ENCODE data around the gene ORC1. TPM values are rescaled to one million over a fixed set of nuclear protein-coding genes. Genes with fewer than 3 reads are reported as not detected.

ORC1 gene
- polyA plus RNA-seq (2013, experiment 1 of 4) = 52.2 TPM
- 49.4 TPM for polyA plus RNA-seq (2013, experiment 2 of 4)
- polyA plus RNA-seq (2013, experiment 3 of 4) = 37.4 TPM
- 34.4 TPM for polyA plus RNA-seq (2013, experiment 4 of 4)

- 0% methylated on average over 57 of the region's 57 CpGs for WGBS, 2 experiments
- peak within 1 kb of the TSS; percentile 91 for H3K27ac ChIP-seq (ENCODE audit: insufficient read depth, low read depth, low read length, poor library complexity, severe bottlenecking)
- no peaks in the 10 kb centered on the region for H3K9me3 ChIP-seq (ENCODE audit: control insufficient read depth, low read length)
- H3K4me1 ChIP-seq (ENCODE audit: control insufficient read depth, insufficient read depth, low read length) = peaks cover 3% of the 10 kb centered on the region
- H3K4me3 ChIP-seq (ENCODE audit: insufficient read depth, low read depth, low read length) = peak within 1 kb of the TSS; percentile 97
- no peaks in the 10 kb centered on the region for H3K27me3 ChIP-seq (ENCODE audit: control insufficient read depth, insufficient read depth, low read length, poor library complexity, severe bottlenecking)
- peaks cover 34% of the 10 kb centered on the region for H3K36me3 ChIP-seq (ENCODE audit: control insufficient read depth, insufficient read depth, low read length)
Measured at GRCh38 chr1:52404116-52404974, at the start of gene ORC1, which contains the start of gene PRPF38A. Gene ORC1 (minus strand): TSS chr1:52404423. CDS start chr1:52402223, 2,200 bp downstream. Gene PRPF38A (plus strand): TSS chr1:52404602. CDS start chr1:52404750, 148 bp downstream.

GRCh38 chr1:52444463-52444862 lies 40.2 kb upstream of the ORC1 start:
- H3K4me3 ChIP-seq (ENCODE audit: insufficient read depth, low read depth, low read length) = no peak overlapping the region
- no peaks in the 10 kb centered on the region for H3K27me3 ChIP-seq (ENCODE audit: control insufficient read depth, insufficient read depth, low read length, poor library complexity, severe bottlenecking)
- H3K4me1 ChIP-seq (ENCODE audit: control insufficient read depth, insufficient read depth, low read length) = no peaks in the 10 kb centered on the region
- no peaks in the 10 kb centered on the region for H3K9me3 ChIP-seq (ENCODE audit: control insufficient read depth, low read length)
- WGBS, 2 experiments = 100% methylated on average over 2 of the region's 2 CpGs
- no peak overlapping the region for H3K27ac ChIP-seq (ENCODE audit: insufficient read depth, low read depth, low read length, poor library complexity, severe bottlenecking)
- peaks cover 9% of the 10 kb centered on the region for H3K36me3 ChIP-seq (ENCODE audit: control insufficient read depth, insufficient read depth, low read length)

- Histone ChIP-seq H3K27me3 (ENCODE audit: control insufficient read depth, insufficient read depth, low read length, poor library complexity, severe bottlenecking) (no peaks in the 10 kb centered on the region), H3K4me1 (ENCODE audit: control insufficient read depth, insufficient read depth, low read length) (no peaks in the 10 kb centered on the region), H3K27ac (ENCODE audit: insufficient read depth, low read depth, low read length, poor library complexity, severe bottlenecking) (no peak overlapping the region), H3K36me3 (ENCODE audit: control insufficient read depth, insufficient read depth, low read length) (peaks cover 20% of the 10 kb centered on the region), H3K4me3 (ENCODE audit: insufficient read depth, low read depth, low read length) (no peak overlapping the region), H3K9me3 (ENCODE audit: control insufficient read depth, low read length) (no peaks in the 10 kb centered on the region)
- 93 to 95% methylated on average over 2 to 4 of the region's 4 CpGs for WGBS, 2 experiments
Measured at GRCh38 chr1:52439976-52440375, 35.8 kb upstream of the ORC1 start.

- Histone ChIP-seq H3K4me1 (ENCODE audit: control insufficient read depth, insufficient read depth, low read length) (no peaks in the 10 kb centered on the region), H3K4me3 (ENCODE audit: insufficient read depth, low read depth, low read length) (no peak overlapping the region), H3K36me3 (ENCODE audit: control insufficient read depth, insufficient read depth, low read length) (peaks cover 25% of the 10 kb centered on the region), H3K27ac (ENCODE audit: insufficient read depth, low read depth, low read length, poor library complexity, severe bottlenecking) (no peak overlapping the region), H3K9me3 (ENCODE audit: control insufficient read depth, low read length) (no peaks in the 10 kb centered on the region), H3K27me3 (ENCODE audit: control insufficient read depth, insufficient read depth, low read length, poor library complexity, severe bottlenecking) (no peaks in the 10 kb centered on the region)
- 77 to 80% methylated on average over 6 to 7 of the region's 7 CpGs for WGBS, 2 experiments
Measured at GRCh38 chr1:52436817-52437216, 32.6 kb upstream of the ORC1 start.

GRCh38 chr1:52435650-52436049 lies 31.4 kb upstream of the ORC1 start:
- Histone ChIP-seq H3K9me3 (ENCODE audit: control insufficient read depth, low read length) (no peaks in the 10 kb centered on the region), H3K36me3 (ENCODE audit: control insufficient read depth, insufficient read depth, low read length) (peaks cover 28% of the 10 kb centered on the region), H3K27ac (ENCODE audit: insufficient read depth, low read depth, low read length, poor library complexity, severe bottlenecking) (no peak overlapping the region), H3K4me3 (ENCODE audit: insufficient read depth, low read depth, low read length) (no peak overlapping the region), H3K27me3 (ENCODE audit: control insufficient read depth, insufficient read depth, low read length, poor library complexity, severe bottlenecking) (no peaks in the 10 kb centered on the region), H3K4me1 (ENCODE audit: control insufficient read depth, insufficient read depth, low read length) (no peaks in the 10 kb centered on the region)
- 81 to 93% methylated on average over 1 of the region's 1 CpG for WGBS, 2 experiments

- no peaks in the 10 kb centered on the region for H3K9me3 ChIP-seq (ENCODE audit: control insufficient read depth, low read length)
- H3K4me3 ChIP-seq (ENCODE audit: insufficient read depth, low read depth, low read length) = no peak overlapping the region
- no peaks in the 10 kb centered on the region for H3K4me1 ChIP-seq (ENCODE audit: control insufficient read depth, insufficient read depth, low read length)
- no peak overlapping the region for H3K27ac ChIP-seq (ENCODE audit: insufficient read depth, low read depth, low read length, poor library complexity, severe bottlenecking)
- no peaks in the 10 kb centered on the region for H3K27me3 ChIP-seq (ENCODE audit: control insufficient read depth, insufficient read depth, low read length, poor library complexity, severe bottlenecking)
- peaks cover 32% of the 10 kb centered on the region for H3K36me3 ChIP-seq (ENCODE audit: control insufficient read depth, insufficient read depth, low read length)
- 80 to 100% methylated on average over 1 of the region's 1 CpG for WGBS, 2 experiments
Measured at GRCh38 chr1:52435211-52435610, 31.0 kb upstream of the ORC1 start.

GRCh38 chr1:52432807-52433206 lies 28.6 kb upstream of the ORC1 start:
- Histone ChIP-seq H3K27ac (ENCODE audit: insufficient read depth, low read depth, low read length, poor library complexity, severe bottlenecking) (no peak overlapping the region), H3K36me3 (ENCODE audit: control insufficient read depth, insufficient read depth, low read length) (peaks cover 36% of the 10 kb centered on the region), H3K4me3 (ENCODE audit: insufficient read depth, low read depth, low read length) (no peak overlapping the region), H3K4me1 (ENCODE audit: control insufficient read depth, insufficient read depth, low read length) (no peaks in the 10 kb centered on the region), H3K9me3 (ENCODE audit: control insufficient read depth, low read length) (no peaks in the 10 kb centered on the region), H3K27me3 (ENCODE audit: control insufficient read depth, insufficient read depth, low read length, poor library complexity, severe bottlenecking) (no peaks in the 10 kb centered on the region)
- 93 to 95% methylated on average over 8 of the region's 8 CpGs for WGBS, 2 experiments

- no peak overlapping the region for H3K4me3 ChIP-seq (ENCODE audit: insufficient read depth, low read depth, low read length)
- 97 to 100% methylated on average over 1 of the region's 1 CpG for WGBS, 2 experiments
- peaks cover 29% of the 10 kb centered on the region for H3K36me3 ChIP-seq (ENCODE audit: control insufficient read depth, insufficient read depth, low read length)
- H3K9me3 ChIP-seq (ENCODE audit: control insufficient read depth, low read length) = no peaks in the 10 kb centered on the region
- H3K27ac ChIP-seq (ENCODE audit: insufficient read depth, low read depth, low read length, poor library complexity, severe bottlenecking) = no peak overlapping the region
- H3K27me3 ChIP-seq (ENCODE audit: control insufficient read depth, insufficient read depth, low read length, poor library complexity, severe bottlenecking) = no peaks in the 10 kb centered on the region
- no peaks in the 10 kb centered on the region for H3K4me1 ChIP-seq (ENCODE audit: control insufficient read depth, insufficient read depth, low read length)
Measured at GRCh38 chr1:52427152-52427551, 22.9 kb upstream of the ORC1 start.

- H3K27ac ChIP-seq (ENCODE audit: insufficient read depth, low read depth, low read length, poor library complexity, severe bottlenecking) = no peak overlapping the region
- H3K36me3 ChIP-seq (ENCODE audit: control insufficient read depth, insufficient read depth, low read length) = peaks cover 31% of the 10 kb centered on the region
- H3K27me3 ChIP-seq (ENCODE audit: control insufficient read depth, insufficient read depth, low read length, poor library complexity, severe bottlenecking) = no peaks in the 10 kb centered on the region
- no peaks in the 10 kb centered on the region for H3K4me1 ChIP-seq (ENCODE audit: control insufficient read depth, insufficient read depth, low read length)
- no peaks in the 10 kb centered on the region for H3K9me3 ChIP-seq (ENCODE audit: control insufficient read depth, low read length)
- no peak overlapping the region for H3K4me3 ChIP-seq (ENCODE audit: insufficient read depth, low read depth, low read length)
- WGBS, 2 experiments = 77 to 88% methylated on average over 3 of the region's 3 CpGs
Measured at GRCh38 chr1:52426371-52426770, 22.1 kb upstream of the ORC1 start.

GRCh38 chr1:52424813-52425212 lies 20.6 kb upstream of the ORC1 start:
- H3K36me3 ChIP-seq (ENCODE audit: control insufficient read depth, insufficient read depth, low read length) = peaks cover 19% of the 10 kb centered on the region
- H3K27me3 ChIP-seq (ENCODE audit: control insufficient read depth, insufficient read depth, low read length, poor library complexity, severe bottlenecking) = no peaks in the 10 kb centered on the region
- no peak overlapping the region for H3K27ac ChIP-seq (ENCODE audit: insufficient read depth, low read depth, low read length, poor library complexity, severe bottlenecking)

More at GRCh38 chr1:52424813-52425212, 20.6 kb upstream of the ORC1 start:
- WGBS, 2 experiments = 83 to 89% methylated on average over 1 of the region's 1 CpG
- Histone ChIP-seq H3K4me3 (ENCODE audit: insufficient read depth, low read depth, low read length) (no peak overlapping the region), H3K4me1 (ENCODE audit: control insufficient read depth, insufficient read depth, low read length) (no peaks in the 10 kb centered on the region), H3K9me3 (ENCODE audit: control insufficient read depth, low read length) (no peaks in the 10 kb centered on the region)

Data from ectodermal cell (in vitro differentiated cells).